Keratinocyte (primary cell): ENCODE results near the gene SFMBT2.

ENCODE experiments used
- EZH2 ChIP-seq: IDR thresholded peaks from one replicate; pipeline ENCODE4 v1.6.1; 2012; ENCODE audit warnings: inconsistent platforms, mild to moderate bottlenecking, low read length, moderate library complexity
- TF ChIP-seq, protein P1 (sequence below), 3 experiments: IDR thresholded peaks in 1 of 3; conservative IDR thresholded peaks in 1 of 3; optimal IDR thresholded peaks in 1 of 3; 2 replicates in 2 of 3; 3 replicates in 1 of 3; pipeline versions ENCODE3 to v1.5.1; 2011; ENCODE audit warnings: low read length in 3 of 3, mild to moderate bottlenecking in 3 of 3, moderate library complexity in 2 of 3, control low read depth in 1 of 3, inconsistent platforms in 1 of 3; ENCODE audit not compliant: insufficient read depth in 2 of 3; ENCODE audit errors: extremely low read depth in 1 of 3

GRCh38 chr10:7406712-7407333 lies 4.0 kb downstream of the SFMBT2 start:
- TF ChIP-seq, protein P1, sequence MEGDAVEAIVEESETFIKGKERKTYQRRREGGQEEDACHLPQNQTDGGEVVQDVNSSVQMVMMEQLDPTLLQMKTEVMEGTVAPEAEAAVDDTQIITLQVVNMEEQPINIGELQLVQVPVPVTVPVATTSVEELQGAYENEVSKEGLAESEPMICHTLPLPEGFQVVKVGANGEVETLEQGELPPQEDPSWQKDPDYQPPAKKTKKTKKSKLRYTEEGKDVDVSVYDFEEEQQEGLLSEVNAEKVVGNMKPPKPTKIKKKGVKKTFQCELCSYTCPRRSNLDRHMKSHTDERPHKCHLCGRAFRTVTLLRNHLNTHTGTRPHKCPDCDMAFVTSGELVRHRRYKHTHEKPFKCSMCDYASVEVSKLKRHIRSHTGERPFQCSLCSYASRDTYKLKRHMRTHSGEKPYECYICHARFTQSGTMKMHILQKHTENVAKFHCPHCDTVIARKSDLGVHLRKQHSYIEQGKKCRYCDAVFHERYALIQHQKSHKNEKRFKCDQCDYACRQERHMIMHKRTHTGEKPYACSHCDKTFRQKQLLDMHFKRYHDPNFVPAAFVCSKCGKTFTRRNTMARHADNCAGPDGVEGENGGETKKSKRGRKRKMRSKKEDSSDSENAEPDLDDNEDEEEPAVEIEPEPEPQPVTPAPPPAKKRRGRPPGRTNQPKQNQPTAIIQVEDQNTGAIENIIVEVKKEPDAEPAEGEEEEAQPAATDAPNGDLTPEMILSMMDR (optimal IDR thresholded peaks at IDR 0.05 in 1 of 3, IDR thresholded peaks at IDR 0.05 in 1 of 3, conservative IDR thresholded peaks at IDR 0.05 in 1 of 3; ENCODE audit: extremely low read depth in 1 of 3, insufficient read depth in 2 of 3, low read length in 3 of 3), result no peak
- TF ChIP-seq EZH2, result no peak
